SW480 (cell line): ENCODE measurements around the gene HIBADH.

Experiments
- DNase-seq: peaks from one replicate; pipeline ENCODE4 v3.0.0-alpha.2; 2016; ENCODE audit warnings: low spot score

Gene HIBADH

GRCh38 chr7:27487509-27487908, 175.2 kb downstream of the HIBADH start:
- DNase-seq: no peak

GRCh38 chr7:27484451-27484850, 178.2 kb downstream of the HIBADH start:
- DNase-seq: no peak

GRCh38 chr7:27482219-27482618, 180.5 kb downstream of the HIBADH start:
- DNase-seq: no peak

GRCh38 chr7:27478556-27478955, 184.1 kb downstream of the HIBADH start:
- DNase-seq: no peak

- DNase-seq: no peak
Measured at GRCh38 chr7:27478084-27478483, 184.6 kb downstream of the HIBADH start.

GRCh38 chr7:27476493-27476892, 186.2 kb downstream of the HIBADH start:
- DNase-seq: no peak
